H1 (cell line): Measurements from ENCODE around the gene ARMC5. TPM values are rescaled to one million over a fixed set of nuclear protein-coding genes. Genes with fewer than 3 reads are reported as not detected.

ENCODE experiments used
- BCL11A ChIP-seq, 2 experiments: IDR thresholded peaks; one replicate each; pipeline ENCODE4 v1.6.1; 2011; ENCODE audit warnings: low read depth in 2 of 2, low read length in 2 of 2, mild to moderate bottlenecking in 2 of 2
- POU5F1 ChIP-seq: IDR thresholded peaks from 2 replicates; pipeline ENCODE4 v1.6.1; 2011; ENCODE audit warnings: low read depth, mild to moderate bottlenecking, low read length, moderate library complexity
- RNF2 ChIP-seq: fragments of 200-900, 300-1000 bp; sonication (generic); IDR thresholded peaks from 2 replicates; pipeline ENCODE4 v1.7.1; 2016; ENCODE audit warnings: borderline replicate concordance, low read depth, mild to moderate bottlenecking, antibody characterized with exemption, low read length; ENCODE audit not compliant: poor library complexity, severe bottlenecking; ENCODE audit errors: missing control alignments
- SP2 ChIP-seq: IDR thresholded peaks from 2 replicates; pipeline ENCODE4 v1.6.1; 2012; ENCODE audit warnings: mild to moderate bottlenecking, low read length, inconsistent platforms
- polyA plus RNA-seq, 7 experiments: library from polyadenylated mRNA; depleted of rRNA in 3 of 7; stranded (reverse) in 5 of 7; unstranded in 2 of 7; fragments of >200 nt in 5 of 7; fragments of 200-250 nt in 2 of 7; gene quantifications; 1 replicate in 5 of 7; 2 replicates in 1 of 7; 4 replicates in 1 of 7; pipeline versions ENCODE4 v1.2.1 to v1.2.3, GENCODE V29; 2011 to 2013; ENCODE audit warnings: missing spikeins in 2 of 7, mixed read lengths in 2 of 7
- total RNA-seq: library from RNA; stranded (reverse); fragmentation: NEBNext Ultra II Directional; extraction: Animal tissue kit (Norgen Biotek cat#: 25700); gene quantifications from 2 replicates; pipeline ENCODE4 v1.2.1, GENCODE V29; 2021

The ARMC5 gene
- total and polyA plus RNA-seq, 2 of the 8 experiments (the other 6 are each of a cell fraction or from before 2014, with no cell fraction given): 7.8 to 8.7 TPM

DNA sequence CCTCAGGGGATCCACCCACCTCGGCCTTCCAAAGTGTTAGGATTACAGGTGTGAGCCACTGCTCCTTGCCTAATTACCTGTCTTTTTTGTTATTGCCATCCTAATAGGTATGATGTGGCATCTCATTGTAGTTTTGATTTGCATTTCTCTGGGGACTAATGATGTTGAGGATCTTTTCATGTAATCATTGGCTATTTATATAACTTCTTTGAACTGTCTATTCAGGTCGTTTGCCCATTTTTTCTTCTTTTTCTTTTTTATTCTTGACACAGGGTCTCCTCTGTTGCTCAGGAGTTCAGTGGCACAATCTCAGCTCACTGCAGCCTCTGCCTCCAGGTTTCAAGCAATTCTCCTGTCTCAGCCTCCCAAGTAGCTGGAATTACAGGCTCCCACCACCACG is 11.3 kb downstream of the ARMC5 start (continued):
- TF ChIP-seq BCL11A (IDR thresholded peaks at IDR 0.05; ENCODE audit: low read depth in 2 of 2, low read length in 2 of 2) (no peak), SP2 (no peak), RNF2 (no peak), POU5F1 (no peak)
